ENCODE results near the gene RSPH1.
A peak's percentile ranks its signal among the peaks of the same experiment; 100 is the strongest.

The RSPH1 gene

DNA sequence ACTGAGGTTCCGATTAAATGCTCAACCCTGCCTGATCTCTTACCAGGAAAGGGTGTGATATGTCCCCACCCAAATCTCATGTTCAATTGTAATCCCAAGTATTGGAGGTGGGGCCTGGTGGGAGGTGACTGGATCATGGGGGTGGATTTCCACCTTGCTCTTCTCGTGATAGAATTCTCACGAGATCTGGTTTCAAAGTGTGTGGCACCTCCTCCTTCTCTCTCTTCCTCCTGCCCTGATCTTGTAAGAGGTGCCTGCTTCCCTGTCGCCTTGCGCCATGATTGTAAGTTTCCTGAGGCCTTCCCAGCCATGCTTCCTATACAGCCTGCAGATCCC is 34.9 kb downstream of the RSPH1 start:
- DNase-seq (ENCODE audit: extremely low spot score), result no peak
- ChIA-PET POLR2A (no interaction called here), CTCF (no interaction called here)
- TF ChIP-seq NFRKB (IDR thresholded peaks at IDR 0.05) (no peak), SP1 (IDR thresholded peaks at IDR 0.05) (no peak), ARNT (IDR thresholded peaks at IDR 0.05) (no peak), FOXM1 (IDR thresholded peaks at IDR 0.05; ENCODE audit: borderline replicate concordance) (no peak), FOXK2 (IDR thresholded peaks at IDR 0.05) (no peak), ZNF384 (IDR thresholded peaks at IDR 0.05) (no peak), SUZ12 (IDR thresholded peaks at IDR 0.05) (no peak), HDGF (IDR thresholded peaks at IDR 0.05; ENCODE audit: borderline replicate concordance) (no peak), FOXA1 (IDR thresholded peaks at IDR 0.05) (no peak), ELF4 (IDR thresholded peaks at IDR 0.05) (no peak), L3MBTL2 (conservative IDR thresholded peaks at IDR 0.05) (no peak), CTBP1 (IDR thresholded peaks at IDR 0.05; ENCODE audit: borderline replicate concordance) (no peak)
- TF ChIP-seq, protein P1, sequence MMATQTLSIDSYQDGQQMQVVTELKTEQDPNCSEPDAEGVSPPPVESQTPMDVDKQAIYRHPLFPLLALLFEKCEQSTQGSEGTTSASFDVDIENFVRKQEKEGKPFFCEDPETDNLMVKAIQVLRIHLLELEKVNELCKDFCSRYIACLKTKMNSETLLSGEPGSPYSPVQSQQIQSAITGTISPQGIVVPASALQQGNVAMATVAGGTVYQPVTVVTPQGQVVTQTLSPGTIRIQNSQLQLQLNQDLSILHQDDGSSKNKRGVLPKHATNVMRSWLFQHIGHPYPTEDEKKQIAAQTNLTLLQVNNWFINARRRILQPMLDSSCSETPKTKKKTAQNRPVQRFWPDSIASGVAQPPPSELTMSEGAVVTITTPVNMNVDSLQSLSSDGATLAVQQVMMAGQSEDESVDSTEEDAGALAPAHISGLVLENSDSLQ (IDR thresholded peaks at IDR 0.05), result no peak

DNA sequence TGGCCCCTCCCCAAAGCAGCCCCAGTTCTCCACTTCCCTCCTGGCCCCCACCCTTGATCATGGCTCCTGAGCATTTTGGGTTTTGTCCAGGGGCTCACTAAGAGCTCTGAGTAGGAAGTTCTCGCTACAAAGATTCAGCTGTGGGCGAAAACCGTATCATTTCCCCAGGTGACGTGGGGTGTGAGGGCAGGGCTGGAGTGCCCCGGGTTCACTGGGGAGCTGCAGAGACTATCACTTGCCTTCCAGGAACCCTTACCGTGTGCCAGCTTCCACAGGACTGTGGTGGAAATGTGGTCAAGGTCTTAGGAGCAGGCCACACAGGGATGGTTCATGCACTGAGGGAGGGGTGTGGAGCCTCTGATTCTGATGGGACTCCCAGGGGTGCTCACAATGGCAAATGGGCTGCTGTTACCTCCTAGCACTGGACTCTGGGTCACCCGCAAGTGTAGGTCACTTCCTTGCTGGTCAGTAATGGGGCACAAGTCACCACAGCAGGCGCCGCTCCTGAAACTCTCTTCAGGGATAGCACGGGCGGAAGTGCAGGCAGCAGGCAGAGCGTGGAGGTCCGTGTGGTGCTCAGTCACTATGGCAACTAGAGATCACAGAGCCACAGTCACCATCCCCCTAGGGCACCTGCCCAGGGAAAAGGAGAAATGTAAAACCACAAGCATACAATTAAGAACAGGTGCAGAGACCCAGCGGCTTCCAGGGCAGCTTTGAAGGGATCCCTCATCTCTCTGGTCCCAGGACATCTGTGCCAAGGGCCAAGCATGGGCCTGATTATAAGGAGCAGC is 35.4 kb downstream of the RSPH1 start:
- no peak for DNase-seq (ENCODE audit: extremely low spot score)

DNA sequence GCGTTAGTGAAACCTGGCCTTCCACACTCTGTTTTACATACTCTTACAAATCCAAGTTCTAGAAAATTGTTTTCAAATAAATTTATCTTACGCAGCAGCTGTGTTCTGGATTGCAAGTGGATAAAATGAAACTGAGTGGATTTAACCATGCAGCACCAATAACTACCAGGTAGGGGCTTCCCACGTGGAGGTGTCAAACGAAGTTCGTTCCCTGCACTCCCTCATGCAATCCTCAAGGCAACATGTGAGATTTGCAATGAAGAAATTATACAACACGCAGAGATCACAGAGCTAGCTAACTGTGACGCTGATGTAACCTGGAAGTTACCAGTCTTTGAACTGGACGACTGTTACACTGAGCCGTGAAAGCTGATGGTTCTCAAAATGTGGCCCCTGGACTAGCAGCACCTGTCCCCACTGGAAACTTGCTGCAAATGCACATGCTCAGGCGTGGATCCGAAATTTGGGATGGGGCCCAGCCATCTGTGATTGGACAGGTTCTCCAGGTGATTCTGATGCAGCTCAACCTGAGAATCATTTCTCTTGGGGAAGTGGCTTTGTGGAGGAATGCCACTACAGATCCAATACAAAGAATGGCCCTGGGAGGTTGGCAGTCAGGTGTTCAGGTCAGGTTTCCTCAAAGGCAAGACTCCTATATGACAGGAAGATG is 36.3 kb downstream of the RSPH1 start:
- POLR2A ChIA-PET, result no interaction called here
- TF ChIP-seq SUZ12 (IDR thresholded peaks at IDR 0.05), result no peak
- TF ChIP-seq FOXA1 (IDR thresholded peaks at IDR 0.05), result no peak
- peak; percentile 40 for TF ChIP-seq L3MBTL2 (conservative IDR thresholded peaks at IDR 0.05)
- TF ChIP-seq LEF1 (IDR thresholded peaks at IDR 0.05; ENCODE audit: borderline replicate concordance), result no peak
- no peak for TF ChIP-seq HDGF (IDR thresholded peaks at IDR 0.05; ENCODE audit: borderline replicate concordance)
- no peak for DNase-seq (ENCODE audit: extremely low spot score)
- CTCF ChIA-PET, result interaction anchor here (0.7 to 0.8 kb wide), 2 partner anchors 79 to 154 kb away, joined by 4 read pairs; no protein-coding TSS in a partner anchor

More for the DNA sequence above, 35.4 kb downstream of the RSPH1 start:
- POLR2A ChIA-PET, result no interaction called here
- CTCF ChIA-PET, result interaction anchor here (0.6 to 0.7 kb wide), 2 partner anchors 78 to 82 kb away, joined by 3 to 4 read pairs; no protein-coding TSS in a partner anchor
- TF ChIP-seq NFRKB (IDR thresholded peaks at IDR 0.05) (no peak), FOXM1 (IDR thresholded peaks at IDR 0.05; ENCODE audit: borderline replicate concordance) (no peak), ZNF384 (IDR thresholded peaks at IDR 0.05) (no peak), LEF1 (IDR thresholded peaks at IDR 0.05; ENCODE audit: borderline replicate concordance) (no peak), FOXK2 (IDR thresholded peaks at IDR 0.05) (no peak)

DNA sequence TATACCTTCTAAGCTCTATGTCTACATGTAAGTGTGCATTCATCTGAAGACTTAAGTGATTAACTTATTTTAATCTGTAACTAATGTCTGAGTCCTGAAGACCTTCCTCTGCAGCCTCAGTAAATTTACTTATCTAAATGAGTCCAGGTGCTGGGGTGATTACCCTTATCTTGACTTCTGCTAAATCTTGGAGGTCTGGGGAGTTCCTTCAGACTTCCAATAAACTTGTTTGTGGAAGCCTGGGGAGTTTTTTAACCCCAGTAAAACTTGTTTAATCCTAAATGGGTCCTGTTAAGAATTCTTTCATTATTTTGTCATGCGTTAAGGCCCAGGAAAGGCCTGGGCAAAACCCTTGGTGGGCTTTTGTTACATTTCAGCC is 37.0 kb downstream of the RSPH1 start:
- TF ChIP-seq NFRKB (IDR thresholded peaks at IDR 0.05) (no peak), HDGF (IDR thresholded peaks at IDR 0.05; ENCODE audit: borderline replicate concordance) (no peak), SP1 (IDR thresholded peaks at IDR 0.05) (no peak), SUZ12 (IDR thresholded peaks at IDR 0.05) (no peak), BHLHE40 (IDR thresholded peaks at IDR 0.05; ENCODE audit: borderline replicate concordance) (no peak), CTBP1 (IDR thresholded peaks at IDR 0.05; ENCODE audit: borderline replicate concordance) (no peak), FOXM1 (IDR thresholded peaks at IDR 0.05; ENCODE audit: borderline replicate concordance) (no peak), LEF1 (IDR thresholded peaks at IDR 0.05; ENCODE audit: borderline replicate concordance) (no peak), FOXA1 (IDR thresholded peaks at IDR 0.05) (no peak), L3MBTL2 (conservative IDR thresholded peaks at IDR 0.05) (no peak), ARNT (IDR thresholded peaks at IDR 0.05) (no peak), FOXK2 (IDR thresholded peaks at IDR 0.05) (no peak)
- TF ChIP-seq, protein P1 (IDR thresholded peaks at IDR 0.05), result no peak
- DNase-seq (ENCODE audit: extremely low spot score), result no peak
- CTCF ChIA-PET, result interaction anchor here (0.5 kb wide), 1 partner anchor 294 kb away, joined by 3 read pairs; no protein-coding TSS in a partner anchor
- POLR2A ChIA-PET, result no interaction called here

DNA sequence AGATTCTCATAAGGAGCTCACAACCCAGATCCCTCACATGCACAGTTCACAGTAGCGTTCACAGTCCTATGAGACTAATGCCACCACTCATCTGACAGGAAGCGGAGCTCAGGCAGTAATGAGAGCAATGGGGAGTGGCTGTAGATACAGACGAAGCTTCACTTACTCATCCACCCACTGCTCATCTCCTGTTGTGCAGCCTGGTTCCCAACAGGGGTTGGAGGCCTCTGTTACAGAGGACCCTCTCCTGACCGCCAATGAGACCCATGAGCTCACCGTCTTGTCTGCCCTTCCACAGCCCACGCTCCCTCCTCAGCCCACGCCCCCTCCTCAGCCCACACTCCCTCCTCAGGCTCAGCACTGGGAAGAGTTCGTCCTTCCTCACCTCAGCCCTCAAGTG is 39.6 kb downstream of the RSPH1 start:
- no peak for DNase-seq (ENCODE audit: extremely low spot score)
- CTCF ChIA-PET, result interaction anchor here (0.6 kb wide), 2 partner anchors 349 to 669 kb away, joined by 3 read pairs; no protein-coding TSS in a partner anchor
- POLR2A ChIA-PET, result no interaction called here
- TF ChIP-seq, protein P1 (IDR thresholded peaks at IDR 0.05), result no peak
- no peak for TF ChIP-seq LEF1 (IDR thresholded peaks at IDR 0.05; ENCODE audit: borderline replicate concordance)
- no peak for TF ChIP-seq BHLHE40 (IDR thresholded peaks at IDR 0.05; ENCODE audit: borderline replicate concordance)
- TF ChIP-seq ZNF384 (IDR thresholded peaks at IDR 0.05), result no peak
- TF ChIP-seq FOXK2 (IDR thresholded peaks at IDR 0.05), result no peak
- TF ChIP-seq HDGF (IDR thresholded peaks at IDR 0.05; ENCODE audit: borderline replicate concordance), result no peak
- TF ChIP-seq FOXM1 (IDR thresholded peaks at IDR 0.05; ENCODE audit: borderline replicate concordance), result no peak
- TF ChIP-seq FOXA1 (IDR thresholded peaks at IDR 0.05), result no peak
- TF ChIP-seq SP1 (IDR thresholded peaks at IDR 0.05), result no peak
- no peak for TF ChIP-seq CTBP1 (IDR thresholded peaks at IDR 0.05; ENCODE audit: borderline replicate concordance)
- no peak for TF ChIP-seq NFRKB (IDR thresholded peaks at IDR 0.05)
- TF ChIP-seq L3MBTL2 (conservative IDR thresholded peaks at IDR 0.05), result no peak
- TF ChIP-seq SUZ12 (IDR thresholded peaks at IDR 0.05), result no peak
- no peak for TF ChIP-seq ELF4 (IDR thresholded peaks at IDR 0.05)
- TF ChIP-seq ARNT (IDR thresholded peaks at IDR 0.05), result no peak
- TF ChIP-seq TARDBP (IDR thresholded peaks at IDR 0.05), result no peak

All from HEK293T (cell line).